ENCODE data around the gene MARVELD1. TPM values are rescaled to one million over a fixed set of nuclear protein-coding genes. Genes with fewer than 3 reads are reported as not detected.
A peak's percentile ranks its signal among the peaks of the same experiment; 100 is the strongest.

The MARVELD1 gene
- total and polyA plus RNA-seq, 5 experiments from 2014 or later, result 0.06 to 2.0 (median 0.30) TPM

DNA sequence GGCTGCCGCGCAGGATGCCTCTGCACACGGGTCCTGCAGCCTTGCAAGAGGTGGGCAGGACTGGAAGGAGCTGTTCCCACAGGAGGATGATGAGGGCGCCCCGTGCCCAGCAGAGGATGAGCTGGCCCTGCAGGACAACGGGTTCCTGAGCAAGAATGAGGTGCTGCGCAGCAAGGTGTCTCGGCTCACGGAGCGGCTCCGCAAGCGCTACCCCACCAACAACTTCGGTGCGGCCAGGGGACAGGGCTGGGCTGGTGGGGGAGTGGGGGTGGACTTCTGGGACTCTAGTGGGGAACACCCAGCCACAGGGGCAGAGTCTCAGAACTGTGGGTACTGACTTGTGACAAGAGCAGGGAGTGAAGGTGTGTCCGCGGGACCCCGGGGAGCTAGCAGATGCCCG is 39.4 kb downstream of the MARVELD1 start:
- H3K27ac Mint-ChIP-seq, result no peak overlapping the region
- H3K27me3 Mint-ChIP-seq, result no peaks in the 10 kb centered on the region
- peaks cover 0 to 2% (median under 1%) of the 10 kb centered on the region in 4 donors for H3K4me1 Mint-ChIP-seq
- no peak for ATAC-seq
- peaks cover 4 to 97% (median 22%) of the 10 kb centered on the region in 3 donors for H3K36me3 Mint-ChIP-seq
- no peak for DNase-seq
- H3K4me3 Mint-ChIP-seq, result no peak overlapping the region
- no peaks in the 10 kb centered on the region for H3K9me3 Mint-ChIP-seq
- POLR2A ChIA-PET, result interaction anchor here (1.1 kb wide), 1 partner anchor 28 kb away, joined by 3 read pairs; no protein-coding TSS in a partner anchor

DNA sequence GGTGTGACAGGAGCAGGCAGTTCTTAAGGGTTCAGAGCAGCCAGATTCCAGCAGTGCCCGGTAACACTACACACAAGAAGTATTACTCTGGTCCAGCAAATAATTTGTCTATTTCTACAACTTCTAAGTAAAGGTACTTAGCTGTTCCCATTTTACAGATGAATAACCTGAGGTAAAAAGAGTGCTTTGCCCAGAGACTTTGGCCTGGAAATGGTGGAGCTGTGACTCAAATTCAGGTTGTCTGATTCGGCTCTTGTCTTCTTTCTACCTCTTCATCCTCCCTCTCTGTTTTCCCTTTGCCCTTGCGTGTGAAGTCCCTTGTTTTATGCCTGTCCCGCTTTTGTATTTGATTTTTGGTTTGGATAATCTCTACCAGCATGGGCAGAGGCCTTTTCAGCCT is 41.2 kb downstream of the MARVELD1 start:
- Mint-ChIP-seq H3K4me3 (no peak overlapping the region), H3K4me1 (peaks cover 0 to 10% (median 3%) of the 10 kb centered on the region in 4 donors), H3K36me3 (peaks cover 0 to 93% (median 22%) of the 10 kb centered on the region in 3 donors), H3K9me3 (no peaks in the 10 kb centered on the region), H3K27me3 (no peaks in the 10 kb centered on the region), H3K27ac (peak overlapping the region in 1 of 10 donors; percentile 60)
- ATAC-seq, result no peak
- POLR2A ChIA-PET, result no interaction called here
- no peak for DNase-seq

DNA sequence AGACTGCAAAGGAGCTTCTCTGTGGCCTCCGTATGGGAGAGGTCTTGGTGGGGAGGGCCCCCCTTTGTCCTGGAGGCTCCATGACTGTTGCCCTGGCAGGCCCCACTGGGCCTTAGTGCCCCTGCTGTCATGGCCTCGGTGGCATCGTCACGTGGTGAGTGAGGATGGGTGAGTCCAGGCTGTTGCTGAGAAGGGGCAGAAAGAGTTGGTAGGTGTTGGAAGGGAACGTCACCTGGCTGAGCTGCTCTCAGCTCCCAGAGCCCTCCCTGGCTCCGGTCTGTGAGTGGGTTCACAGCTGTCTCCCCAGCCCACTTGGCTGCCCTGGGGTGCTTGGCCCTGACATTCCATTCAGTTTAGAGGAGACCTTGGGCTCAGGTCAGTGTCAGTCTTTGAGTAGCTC is 42.2 kb downstream of the MARVELD1 start:
- peaks cover 0 to 10% (median 3%) of the 10 kb centered on the region in 4 donors for H3K4me1 Mint-ChIP-seq
- no peaks in the 10 kb centered on the region for H3K9me3 Mint-ChIP-seq
- H3K36me3 Mint-ChIP-seq, result peaks cover 0 to 86% (median 22%) of the 10 kb centered on the region in 3 donors
- DNase-seq (no peak), ATAC-seq (no peak)
- H3K27ac Mint-ChIP-seq, result no peak overlapping the region
- H3K4me3 Mint-ChIP-seq, result no peak overlapping the region
- no peaks in the 10 kb centered on the region for H3K27me3 Mint-ChIP-seq
- POLR2A ChIA-PET, result no interaction called here

DNA sequence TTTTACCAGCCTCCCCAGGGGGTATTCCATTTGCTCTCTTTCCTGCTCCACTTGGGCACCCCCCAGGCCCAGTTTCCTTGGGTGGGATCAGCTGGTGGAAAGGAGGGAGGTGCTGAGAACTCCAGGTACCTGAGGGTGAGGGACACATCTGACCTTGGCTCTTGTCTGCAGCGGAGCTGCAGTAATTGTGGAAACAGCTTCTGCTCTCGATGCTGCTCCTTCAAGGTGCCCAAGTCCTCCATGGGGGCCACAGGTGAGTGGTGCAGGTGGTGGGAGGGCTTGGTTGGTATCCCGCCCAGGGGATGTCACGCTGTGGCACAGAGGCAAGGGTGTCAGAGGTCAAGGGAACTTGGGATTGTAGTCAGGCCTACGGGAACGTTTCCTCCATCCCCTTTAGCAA is 43.9 kb downstream of the MARVELD1 start:
- peaks cover 0 to 79% (median 22%) of the 10 kb centered on the region in 3 donors for H3K36me3 Mint-ChIP-seq
- DNase-seq (no peak), ATAC-seq (no peak)
- no peaks in the 10 kb centered on the region for H3K9me3 Mint-ChIP-seq
- H3K27me3 Mint-ChIP-seq, result no peaks in the 10 kb centered on the region
- POLR2A ChIA-PET, result no interaction called here
- no peak overlapping the region for H3K4me3 Mint-ChIP-seq
- peaks cover 0 to 12% (median 3%) of the 10 kb centered on the region in 4 donors for H3K4me1 Mint-ChIP-seq
- peak overlapping the region in 1 of 10 donors; percentile 75 for H3K27ac Mint-ChIP-seq

DNA sequence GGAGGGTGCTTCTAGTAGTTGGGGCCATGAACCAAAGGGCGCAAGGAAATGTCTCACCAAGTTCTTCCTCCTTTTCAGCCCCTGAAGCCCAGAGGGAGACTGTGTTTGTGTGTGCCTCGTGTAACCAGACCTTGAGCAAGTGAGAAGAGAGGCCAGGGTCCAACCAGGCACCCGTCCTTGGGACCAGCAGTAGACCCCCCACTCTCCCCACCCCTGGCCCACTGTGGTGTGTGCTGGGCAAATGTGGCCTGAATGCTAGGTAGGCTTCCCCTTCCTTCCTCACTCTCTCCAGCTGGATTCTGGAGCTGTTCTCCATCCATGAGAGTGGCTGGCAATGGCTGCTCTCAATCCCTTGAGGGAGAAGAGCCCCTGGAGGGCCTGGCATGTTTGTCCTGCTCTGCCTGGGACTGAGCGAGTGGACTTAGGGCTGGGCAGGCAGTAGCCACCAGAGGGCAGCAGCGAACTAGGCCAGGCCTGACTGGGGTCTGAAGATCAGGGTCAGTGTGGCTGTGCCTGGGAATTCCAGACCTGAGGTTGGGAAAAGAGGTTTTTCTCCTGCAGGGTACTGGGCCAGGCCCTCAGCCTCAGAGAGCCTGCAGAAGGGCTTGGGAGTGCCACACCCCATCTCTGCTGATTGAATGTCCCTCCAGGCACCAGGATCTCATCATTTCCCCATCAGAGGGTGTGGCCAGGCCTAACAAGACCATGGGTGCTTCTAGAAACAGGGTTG is 45.8 kb downstream of the MARVELD1 start:
- POLR2A ChIA-PET, result interaction anchor here (1.4 to 3.5 kb wide), 2 partner anchors 29 to 110 kb away, joined by 3 to 13 read pairs; no protein-coding TSS in a partner anchor
- DNase-seq, result peak; percentile 10 to 75 (median 51)

DNA sequence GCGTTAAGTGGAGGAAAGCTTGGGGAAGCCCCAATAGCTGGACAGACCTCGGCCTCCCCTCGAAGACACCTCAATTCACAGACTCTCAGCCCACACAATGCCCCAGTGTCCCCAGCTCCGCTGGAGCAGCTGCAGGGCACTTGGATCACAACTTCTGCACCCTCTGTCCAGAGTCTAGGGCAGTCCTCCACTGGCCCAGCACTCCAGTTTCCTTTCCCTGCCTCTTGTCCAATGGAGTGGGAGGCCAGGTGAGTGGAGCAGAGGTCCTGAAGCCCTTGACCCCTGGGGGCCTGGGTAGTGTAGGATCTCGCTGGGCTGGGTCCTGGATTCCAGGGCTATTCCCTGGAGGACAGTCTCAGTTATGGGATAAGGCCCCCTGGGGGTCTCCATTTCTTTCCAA is 46.4 kb downstream of the MARVELD1 start:
- Mint-ChIP-seq H3K4me1 (peaks cover 7 to 18% (median 10%) of the 10 kb centered on the region in 4 donors), H3K27ac (peak overlapping the region in 1 of 10 donors; percentile 74), H3K36me3 (peaks cover 0 to 56% (median 10%) of the 10 kb centered on the region in 3 donors), H3K4me3 (no peak overlapping the region), H3K27me3 (no peaks in the 10 kb centered on the region), H3K9me3 (no peaks in the 10 kb centered on the region)
- POLR2A ChIA-PET, result interaction anchor here (0.8 to 3.5 kb wide), 6 partner anchors 11 to 110 kb away, joined by 3 to 13 read pairs (median 4); partner anchors contain the start of gene GOLGA7B
- ATAC-seq (no peak), DNase-seq (no peak)

More for the DNA sequence above, 45.8 kb downstream of the MARVELD1 start:
- ATAC-seq, result peak; percentile 65 to 86
- no peaks in the 10 kb centered on the region for H3K9me3 Mint-ChIP-seq
- no peak overlapping the region for H3K4me3 Mint-ChIP-seq
- H3K27me3 Mint-ChIP-seq, result no peaks in the 10 kb centered on the region
- peaks cover 0 to 60% (median 15%) of the 10 kb centered on the region in 3 donors for H3K36me3 Mint-ChIP-seq
- H3K27ac Mint-ChIP-seq, result peak overlapping the region in 4 of 10 donors; percentile 13 to 78 (median 56)
- H3K4me1 Mint-ChIP-seq, result peaks cover 1 to 15% (median 7%) of the 10 kb centered on the region in 4 donors

DNA sequence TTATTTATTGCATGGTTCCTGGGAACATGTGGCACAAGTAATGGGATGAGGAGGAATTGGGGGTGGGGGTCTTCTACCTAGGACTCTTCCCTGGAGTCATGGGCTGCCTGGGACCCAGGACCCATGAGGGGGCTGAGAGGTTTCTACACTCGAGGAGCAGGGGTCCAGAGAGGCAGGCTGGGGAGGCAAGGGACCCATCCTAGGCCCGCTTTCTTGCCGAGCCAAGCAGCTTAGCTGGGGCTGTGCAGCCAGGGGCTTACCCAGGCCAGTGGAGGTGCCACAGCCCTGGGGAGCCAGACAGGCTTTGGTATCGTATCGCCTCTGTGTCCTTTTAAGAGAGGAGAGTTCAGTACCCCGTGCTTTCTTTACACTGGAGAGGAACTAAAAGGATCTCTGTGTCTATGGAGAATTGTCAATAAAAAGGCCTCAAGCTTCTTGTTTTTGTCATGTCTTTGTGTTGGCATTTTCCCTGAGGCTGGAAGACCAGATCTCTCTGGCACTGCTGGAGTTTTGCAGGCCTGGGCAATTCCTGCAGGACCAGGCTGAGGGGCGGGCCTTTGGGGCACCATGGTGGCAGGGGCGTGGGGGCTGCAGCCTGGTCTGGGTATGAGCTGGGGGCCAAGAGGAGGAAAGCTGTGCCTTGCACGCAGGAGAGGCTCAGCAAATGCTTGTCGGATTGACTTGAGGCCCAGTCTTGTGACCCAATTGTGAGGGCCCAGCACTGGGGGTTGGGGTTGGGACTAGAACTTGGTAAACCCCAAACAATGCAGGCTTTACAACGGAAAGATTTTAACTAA is 47.1 kb downstream of the MARVELD1 start:
- Mint-ChIP-seq H3K36me3 (peaks cover 0 to 49% (median 6%) of the 10 kb centered on the region in 3 donors), H3K4me3 (no peak overlapping the region), H3K4me1 (peaks cover 7 to 18% (median 10%) of the 10 kb centered on the region in 4 donors), H3K27me3 (no peaks in the 10 kb centered on the region), H3K27ac (peak overlapping the region in 3 of 10 donors; percentile 49 to 78 (median 66)), H3K9me3 (no peaks in the 10 kb centered on the region)
- POLR2A ChIA-PET, result interaction anchor here (0.8 to 3.5 kb wide), 7 partner anchors 11 to 109 kb away, joined by 3 to 13 read pairs (median 3); partner anchors contain the start of gene GOLGA7B
- peak in 1 of 10 donors; percentile 55 for DNase-seq
- no peak for ATAC-seq

DNA sequence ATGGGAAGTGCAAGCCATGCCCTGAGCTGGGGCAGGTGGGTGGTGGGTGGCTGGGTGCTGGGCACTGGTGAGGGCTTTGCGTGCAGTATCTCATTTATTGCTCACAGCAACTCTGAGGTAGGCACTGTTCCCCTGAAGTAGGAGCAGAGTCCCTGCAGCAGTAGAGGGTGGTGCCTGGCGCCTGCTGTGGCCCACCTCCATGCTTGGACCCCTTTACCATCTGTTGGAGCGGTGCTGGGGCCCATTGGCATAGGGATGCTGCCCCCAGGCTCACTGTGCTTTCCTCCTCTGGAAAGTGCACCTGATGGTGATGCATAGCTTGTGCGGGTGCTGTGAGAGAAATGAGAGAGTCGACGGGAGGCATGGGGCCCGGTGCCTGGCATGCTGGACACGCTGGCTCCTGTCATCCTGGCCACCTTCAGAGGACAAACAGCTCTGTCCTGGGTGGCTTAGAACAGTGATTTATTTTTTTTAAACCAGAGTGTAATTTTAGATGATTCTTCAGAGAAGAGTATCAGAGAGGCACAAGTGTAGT is 47.9 kb downstream of the MARVELD1 start:
- Mint-ChIP-seq H3K9me3 (no peaks in the 10 kb centered on the region), H3K36me3 (peaks cover 0 to 41% (median 6%) of the 10 kb centered on the region in 3 donors), H3K4me1 (peaks cover 8 to 21% (median 10%) of the 10 kb centered on the region in 4 donors), H3K4me3 (no peak overlapping the region), H3K27me3 (no peaks in the 10 kb centered on the region), H3K27ac (peak overlapping the region in 6 of 10 donors; percentile 10 to 78 (median 62))
- DNase-seq (no peak), ATAC-seq (no peak)
- POLR2A ChIA-PET, result interaction anchor here (1.0 to 5.4 kb wide), 4 partner anchors 15 to 108 kb away, joined by 3 to 34 read pairs (median 8); no protein-coding TSS in a partner anchor

DNA sequence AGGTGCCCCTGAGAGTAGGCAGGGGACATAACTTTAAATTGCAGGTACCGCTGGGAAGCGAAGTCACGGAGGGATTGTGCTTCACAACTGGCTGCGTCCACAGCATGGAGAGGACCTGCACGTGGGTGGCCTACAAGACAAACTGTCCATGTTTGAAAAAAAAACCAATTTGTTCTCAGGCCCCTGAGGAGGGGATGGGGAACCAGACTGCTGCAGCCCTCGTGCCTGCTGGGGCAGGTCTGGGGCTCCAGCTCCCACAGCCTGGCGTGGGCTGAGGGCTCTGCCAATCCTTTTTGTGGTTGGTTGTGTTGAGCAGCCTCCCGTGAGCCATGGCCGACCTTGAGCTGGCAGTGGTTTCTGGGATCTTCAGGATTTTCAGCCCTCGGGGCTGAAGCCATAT is 48.5 kb downstream of the MARVELD1 start:
- POLR2A ChIA-PET, result interaction anchor here (1.9 to 5.4 kb wide), 3 partner anchors 19 to 108 kb away, joined by 10 to 34 read pairs (median 13); no protein-coding TSS in a partner anchor
- Mint-ChIP-seq H3K9me3 (no peaks in the 10 kb centered on the region), H3K27me3 (no peaks in the 10 kb centered on the region), H3K36me3 (peaks cover 0 to 35% (median 6%) of the 10 kb centered on the region in 3 donors), H3K4me3 (no peak overlapping the region), H3K4me1 (peaks cover 8 to 21% (median 10%) of the 10 kb centered on the region in 4 donors), H3K27ac (peak overlapping the region in 6 of 10 donors; percentile 10 to 75 (median 62))
- ATAC-seq (no peak), DNase-seq (no peak)

DNA sequence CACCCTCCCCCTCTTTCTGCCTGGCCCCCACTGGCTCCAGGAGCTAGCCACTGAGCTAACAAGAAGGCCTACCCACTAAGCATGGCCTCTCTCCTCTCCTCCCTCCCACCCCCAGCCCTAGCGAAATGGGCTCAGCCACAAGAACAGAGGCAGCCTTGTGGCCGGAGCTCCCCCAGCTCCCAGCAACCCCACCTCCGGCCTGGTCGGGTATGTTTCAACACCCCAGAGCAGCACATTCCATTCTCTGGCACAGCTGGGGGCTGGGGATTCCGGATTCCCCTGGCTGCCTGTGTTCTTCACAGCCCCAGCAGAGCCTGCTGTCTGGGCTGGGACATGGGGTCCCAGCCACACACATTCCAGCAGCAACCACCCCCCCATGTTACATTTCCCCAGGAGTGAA is 49.3 kb downstream of the MARVELD1 start:
- peaks cover 8 to 21% (median 15%) of the 10 kb centered on the region in 4 donors for H3K4me1 Mint-ChIP-seq
- POLR2A ChIA-PET, result interaction anchor here (0.7 to 5.4 kb wide), 4 partner anchors 9 to 106 kb away, joined by 3 to 34 read pairs (median 7); no protein-coding TSS in a partner anchor
- H3K9me3 Mint-ChIP-seq, result no peaks in the 10 kb centered on the region

DNA sequence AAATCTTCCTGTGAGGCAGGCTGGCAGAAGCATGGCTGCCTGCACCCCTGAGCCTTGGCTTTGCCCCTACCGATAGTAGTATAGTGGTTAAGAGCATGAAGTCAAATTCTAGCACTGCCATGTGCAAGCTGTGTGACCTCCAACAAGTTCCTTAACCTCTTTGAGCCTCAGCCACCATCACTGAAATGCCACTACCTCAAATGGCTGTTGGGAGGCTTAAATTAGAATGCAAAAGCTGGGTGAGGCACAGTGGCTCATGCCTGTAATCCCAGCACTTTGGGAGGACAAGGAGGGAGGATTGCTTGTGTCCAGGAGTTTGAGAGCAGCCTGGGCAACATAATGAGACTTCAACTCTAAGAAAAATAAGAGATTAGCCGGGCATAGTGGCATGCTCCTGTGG is 49.9 kb downstream of the MARVELD1 start:
- peaks cover 0 to 22% (median 13%) of the 10 kb centered on the region in 3 donors for H3K36me3 Mint-ChIP-seq
- H3K9me3 Mint-ChIP-seq, result no peaks in the 10 kb centered on the region
- DNase-seq, result no peak
- peak overlapping the region in 1 of 10 donors; percentile 5 for H3K27ac Mint-ChIP-seq
- POLR2A ChIA-PET, result interaction anchor here (1.2 to 5.4 kb wide), 3 partner anchors 9 to 106 kb away, joined by 3 to 34 read pairs (median 10); no protein-coding TSS in a partner anchor
- ATAC-seq, result no peak
- H3K27me3 Mint-ChIP-seq, result no peaks in the 10 kb centered on the region
- no peak overlapping the region for H3K4me3 Mint-ChIP-seq
- peaks cover 8 to 26% (median 20%) of the 10 kb centered on the region in 4 donors for H3K4me1 Mint-ChIP-seq

More for the DNA sequence above, 49.3 kb downstream of the MARVELD1 start:
- ATAC-seq (no peak), DNase-seq (peak in 1 of 10 donors; percentile 40)
- peak overlapping the region in 1 of 10 donors; percentile 43 for H3K27ac Mint-ChIP-seq
- no peaks in the 10 kb centered on the region for H3K27me3 Mint-ChIP-seq
- peaks cover 0 to 27% (median 10%) of the 10 kb centered on the region in 3 donors for H3K36me3 Mint-ChIP-seq
- no peak overlapping the region for H3K4me3 Mint-ChIP-seq

DNA sequence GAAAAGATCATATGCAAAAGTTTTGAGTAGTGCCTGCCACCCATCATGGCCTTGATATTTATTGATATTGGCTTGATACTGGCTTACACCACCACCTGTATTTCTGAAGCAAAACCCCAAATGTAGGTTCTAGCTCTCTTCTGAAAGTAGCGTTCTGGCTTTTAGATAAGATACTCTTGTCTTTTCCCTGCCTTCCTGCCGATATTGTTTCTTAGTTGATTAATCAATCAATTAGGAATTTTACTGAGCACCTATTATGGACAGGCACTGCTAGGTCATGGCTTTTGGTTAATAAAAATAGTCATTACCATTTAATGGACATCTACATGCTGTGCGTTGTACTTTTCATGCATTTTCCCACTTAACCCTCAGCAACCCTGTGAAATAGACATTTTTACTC is 50.4 kb downstream of the MARVELD1 start:
- no peak for DNase-seq
- H3K4me3 Mint-ChIP-seq, result no peak overlapping the region
- POLR2A ChIA-PET, result interaction anchor here (1.2 to 5.4 kb wide), 3 partner anchors 9 to 105 kb away, joined by 3 to 34 read pairs (median 10); no protein-coding TSS in a partner anchor
- peak overlapping the region in 2 of 10 donors; percentile 15 to 55 for H3K27ac Mint-ChIP-seq
- no peak for ATAC-seq
- no peaks in the 10 kb centered on the region for H3K9me3 Mint-ChIP-seq
- peaks cover 0 to 20% (median 13%) of the 10 kb centered on the region in 3 donors for H3K36me3 Mint-ChIP-seq
- peaks cover 8 to 27% (median 21%) of the 10 kb centered on the region in 4 donors for H3K4me1 Mint-ChIP-seq
- H3K27me3 Mint-ChIP-seq, result no peaks in the 10 kb centered on the region
